BJ (cell line): ENCODE measurements around the gene ATP8B4. TPM values are rescaled to one million over a fixed set of nuclear protein-coding genes. Genes with fewer than 3 reads are reported as not detected.

Experiments
- CTCF ChIA-PET: fragments of 350-600 bp; formaldehyde crosslinking; extraction: SDS; loops from one replicate; lab custom pipeline; 2021; ENCODE audit warnings: antibody characterized with exemption, inconsistent platforms; lab: Yijun Ruan, JAX
- POLR2A ChIA-PET: fragments of 300-600 bp; sonication (Branson Sonifier 250); formaldehyde crosslinking; extraction: SDS; loops from one replicate; lab custom pipeline; 2021; ENCODE audit warnings: antibody characterized with exemption; lab: Charles Lee
- DNase-seq: peaks from one replicate; pipeline ENCODE4 v3.0.0-alpha.2; 2011; ENCODE audit warnings: low read depth
- H3K27me3 ChIP-seq: 2 replicates; pipeline ENCODE4 v1.6.0; 2011; ENCODE audit warnings: low read length; ENCODE audit not compliant: control insufficient read depth, insufficient read depth
- H3K36me3 ChIP-seq: 2 replicates; pipeline ENCODE4 v1.5.1; 2011; ENCODE audit warnings: low read length; ENCODE audit not compliant: control insufficient read depth, insufficient read depth
- H3K4me3 ChIP-seq: 2 replicates; pipeline ENCODE4 v1.5.1; 2011; ENCODE audit warnings: low read depth, mild to moderate bottlenecking, control low read depth, low read length
- polyA plus RNA-seq: library from polyadenylated mRNA; depleted of rRNA; stranded (reverse); fragments of >200 nt; gene quantifications from 2 replicates; pipeline ENCODE4 v1.2.3, GENCODE V29; 2011
- TF ChIP-seq, protein P1 (sequence below): IDR thresholded peaks from 2 replicates; pipeline ENCODE4 v1.5.1; 2011; ENCODE audit warnings: low read depth, mild to moderate bottlenecking, control low read depth, inconsistent platforms, low read length, moderate library complexity; ENCODE audit not compliant: insufficient read depth

The ATP8B4 gene
- polyA plus RNA-seq, 1 experiment = 0.23 TPM

DNA sequence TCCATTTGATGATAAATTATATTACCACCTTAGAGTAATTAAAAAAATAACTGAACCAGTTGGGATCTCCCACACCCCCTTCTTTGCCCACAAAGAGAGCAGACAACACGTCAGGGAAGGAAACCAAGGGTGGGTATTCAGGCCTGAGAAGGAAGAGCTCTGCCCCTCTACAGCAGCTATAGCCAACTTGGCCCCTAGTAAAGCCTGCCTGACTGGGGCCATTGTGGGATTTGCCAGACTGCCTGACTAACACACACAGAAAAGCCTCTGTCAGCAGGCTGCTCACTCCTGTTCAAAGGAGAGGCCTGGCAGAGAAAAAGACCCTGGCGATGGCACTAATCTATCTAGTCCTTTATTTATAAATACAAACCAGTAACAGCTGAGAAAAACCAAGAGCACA lies 41.4 kb downstream of the ATP8B4 start:
- ChIA-PET CTCF (no interaction called here), POLR2A (no interaction called here)
- no peak for DNase-seq
- TF ChIP-seq, protein P1, sequence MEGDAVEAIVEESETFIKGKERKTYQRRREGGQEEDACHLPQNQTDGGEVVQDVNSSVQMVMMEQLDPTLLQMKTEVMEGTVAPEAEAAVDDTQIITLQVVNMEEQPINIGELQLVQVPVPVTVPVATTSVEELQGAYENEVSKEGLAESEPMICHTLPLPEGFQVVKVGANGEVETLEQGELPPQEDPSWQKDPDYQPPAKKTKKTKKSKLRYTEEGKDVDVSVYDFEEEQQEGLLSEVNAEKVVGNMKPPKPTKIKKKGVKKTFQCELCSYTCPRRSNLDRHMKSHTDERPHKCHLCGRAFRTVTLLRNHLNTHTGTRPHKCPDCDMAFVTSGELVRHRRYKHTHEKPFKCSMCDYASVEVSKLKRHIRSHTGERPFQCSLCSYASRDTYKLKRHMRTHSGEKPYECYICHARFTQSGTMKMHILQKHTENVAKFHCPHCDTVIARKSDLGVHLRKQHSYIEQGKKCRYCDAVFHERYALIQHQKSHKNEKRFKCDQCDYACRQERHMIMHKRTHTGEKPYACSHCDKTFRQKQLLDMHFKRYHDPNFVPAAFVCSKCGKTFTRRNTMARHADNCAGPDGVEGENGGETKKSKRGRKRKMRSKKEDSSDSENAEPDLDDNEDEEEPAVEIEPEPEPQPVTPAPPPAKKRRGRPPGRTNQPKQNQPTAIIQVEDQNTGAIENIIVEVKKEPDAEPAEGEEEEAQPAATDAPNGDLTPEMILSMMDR = no peak
- H3K27me3 ChIP-seq = peaks cover 2% of the 10 kb centered on the region; the same call in 1 of the 2 replicates
- no peaks in the 10 kb centered on the region for H3K36me3 ChIP-seq
- no peak overlapping the region for H3K4me3 ChIP-seq

DNA sequence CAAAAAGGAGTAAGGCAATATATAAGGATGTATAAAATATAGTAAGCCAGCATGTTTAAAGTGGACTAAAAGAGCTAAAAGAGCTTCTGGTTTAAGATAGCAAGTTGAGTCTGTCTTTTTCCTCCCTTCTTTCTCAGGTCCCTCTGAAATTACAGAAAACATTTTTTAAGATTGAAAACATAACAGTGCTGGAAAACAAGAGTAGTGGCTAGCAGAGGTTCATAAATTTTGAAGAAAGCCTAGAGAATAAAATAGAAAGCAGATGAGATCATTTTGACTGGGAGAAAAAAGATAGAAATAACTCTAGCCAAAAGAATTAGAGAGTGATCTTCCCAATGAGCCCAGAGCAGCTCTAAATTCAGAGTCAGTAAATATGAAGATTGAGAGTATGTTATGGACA lies 41.9 kb downstream of the ATP8B4 start:
- POLR2A ChIA-PET = no interaction called here
- TF ChIP-seq, protein P1 = no peak
- Histone ChIP-seq H3K27me3 (peaks cover 2% of the 10 kb centered on the region; the same call in 1 of the 2 replicates), H3K36me3 (no peaks in the 10 kb centered on the region), H3K4me3 (no peak overlapping the region)
- CTCF ChIA-PET = no interaction called here
- no peak for DNase-seq

DNA sequence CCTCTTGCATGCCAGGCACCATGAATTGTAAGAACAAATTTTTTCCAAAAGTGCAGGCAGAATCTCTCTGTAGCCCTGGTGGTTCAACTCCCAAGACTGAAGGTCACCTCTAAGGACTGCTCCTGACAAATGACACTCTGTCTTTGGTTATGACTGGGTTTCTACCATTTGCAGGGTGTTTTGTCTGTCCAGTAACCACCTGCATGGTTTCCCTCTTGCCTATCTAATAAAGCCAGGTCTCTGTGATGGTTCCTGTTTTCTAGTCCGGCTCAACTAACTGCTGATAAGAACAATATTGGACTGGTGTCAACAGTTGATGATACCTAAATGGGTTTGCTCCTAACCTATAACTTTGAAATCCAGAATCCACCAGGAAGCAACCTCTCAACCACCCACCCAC lies 43.7 kb downstream of the ATP8B4 start:
- ChIA-PET POLR2A (no interaction called here), CTCF (no interaction called here)
- H3K27me3 ChIP-seq = peaks cover 2% of the 10 kb centered on the region; the same call in 1 of the 2 replicates
- H3K4me3 ChIP-seq = no peak overlapping the region
- DNase-seq = no peak
- TF ChIP-seq, protein P1 = no peak
- no peaks in the 10 kb centered on the region for H3K36me3 ChIP-seq

DNA sequence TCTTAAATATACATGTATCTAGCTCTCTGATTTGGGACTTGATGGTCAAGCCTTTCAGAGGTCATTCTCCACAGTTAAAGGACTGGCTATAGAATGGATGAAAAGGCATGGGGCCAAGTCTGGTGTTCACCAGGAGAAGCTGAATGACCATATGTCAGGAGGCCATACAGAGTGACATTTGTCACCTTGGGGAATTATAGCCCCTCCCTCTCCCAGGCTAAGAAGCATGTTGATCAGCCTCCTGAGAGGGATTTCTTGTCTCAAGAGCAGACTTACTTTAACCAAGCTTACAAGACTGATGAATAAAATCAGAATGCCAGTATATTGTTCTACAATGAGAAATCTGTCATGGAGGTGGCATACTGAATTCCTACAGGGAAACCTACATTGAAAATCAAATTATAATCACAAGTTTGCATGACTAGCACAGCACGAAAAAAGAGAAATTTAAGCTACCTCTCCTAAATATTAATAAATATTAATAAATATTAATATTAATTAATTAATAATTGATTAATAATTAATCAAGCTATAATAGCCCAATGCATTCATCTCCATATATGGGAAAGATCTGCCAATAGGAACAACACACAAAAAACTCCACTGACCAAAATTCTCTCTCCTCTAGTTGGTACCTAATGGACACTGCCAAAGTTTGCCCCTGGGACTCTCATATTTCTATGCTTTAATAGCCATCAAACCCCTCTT lies 47.3 kb downstream of the ATP8B4 start:
- TF ChIP-seq, protein P1 = no peak
- no peaks in the 10 kb centered on the region; the same call in 1 of the 2 replicates for H3K27me3 ChIP-seq
- H3K4me3 ChIP-seq = no peak overlapping the region
- no peaks in the 10 kb centered on the region for H3K36me3 ChIP-seq
- CTCF ChIA-PET = interaction anchor here (1.4 kb wide), 1 partner anchor 20 kb away, joined by 3 read pairs; no protein-coding TSS in a partner anchor
- no peak for DNase-seq
- POLR2A ChIA-PET = no interaction called here

DNA sequence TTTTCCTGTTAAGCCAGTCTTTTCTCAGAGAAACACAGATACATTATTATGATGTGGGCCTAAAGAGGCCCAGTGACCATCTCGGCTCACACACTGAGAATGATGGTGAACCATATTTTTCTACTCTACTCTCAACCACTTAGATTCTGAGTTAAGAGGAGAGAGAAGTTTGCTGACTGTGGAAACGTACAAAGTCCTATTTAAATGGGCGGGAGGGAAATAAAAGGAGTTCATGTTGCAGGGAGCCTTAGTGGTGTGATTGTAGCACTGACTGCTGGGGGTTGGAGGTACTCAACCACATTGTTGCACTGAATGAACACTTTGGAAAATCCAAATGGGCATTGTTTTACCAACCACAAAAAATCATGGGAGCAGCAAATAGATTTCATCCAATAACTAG lies 51.0 kb downstream of the ATP8B4 start:
- no peaks in the 10 kb centered on the region; the same call in 1 of the 2 replicates for H3K27me3 ChIP-seq
- TF ChIP-seq, protein P1 = no peak
- ChIA-PET CTCF (no interaction called here), POLR2A (no interaction called here)
- H3K4me3 ChIP-seq = no peak overlapping the region
- no peaks in the 10 kb centered on the region for H3K36me3 ChIP-seq
- no peak for DNase-seq
